ENCODE measurements around the gene MYBBP1A.

MYBBP1A gene

GRCh38 chr17:4554997-4555799, at the start of gene MYBBP1A:
MYBBP1A (minus strand) TSS chr17:4555384; CDS start chr17:4555324, 60 bp downstream.
- TF ChIP-seq USF1 (IDR thresholded peaks at IDR 0.05) = peak; percentile 78
- TF ChIP-seq CREB1 (IDR thresholded peaks at IDR 0.05; ENCODE audit: low read depth) = no peak
- 0 out of 2 replicates have a peak, but pooled peaks have one; percentile 18 for TF ChIP-seq EGR1 (IDR thresholded peaks at IDR 0.05)
- TF ChIP-seq NFIC (IDR thresholded peaks at IDR 0.05) = no peak
- TF ChIP-seq TEAD4 (IDR thresholded peaks at IDR 0.05) = peak; percentile 33; the same call in 1 of the 2 replicates
- TF ChIP-seq FOXM1 (IDR thresholded peaks at IDR 0.05; ENCODE audit: borderline replicate concordance, low read depth) = no peak
- no peak for TF ChIP-seq CEBPB (IDR thresholded peaks at IDR 0.05)
- TF ChIP-seq YY1 (IDR thresholded peaks at IDR 0.05; ENCODE audit: low read depth) = peak; percentile 8; the same call in 1 of the 2 replicates
- TF ChIP-seq MAX (IDR thresholded peaks at IDR 0.05) = peak; percentile 98
- TF ChIP-seq TAF1 (IDR thresholded peaks at IDR 0.05; ENCODE audit: low read depth) = peak; percentile 78
- TF ChIP-seq EP300 (IDR thresholded peaks at IDR 0.05; ENCODE audit: borderline replicate concordance) = 0 out of 2 replicates have a peak, but pooled peaks have one; percentile 3
- no peak for TF ChIP-seq RAD21 (IDR thresholded peaks at IDR 0.05; ENCODE audit: low read depth)
- peak; percentile 72 for TF ChIP-seq TCF12 (IDR thresholded peaks at IDR 0.05; ENCODE audit: low read depth)
- TF ChIP-seq REST (IDR thresholded peaks at IDR 0.05; ENCODE audit: low read depth) = no peak
- TF ChIP-seq ZBTB7A (IDR thresholded peaks at IDR 0.05; ENCODE audit: low read depth) = no peak

- TF ChIP-seq NFIC (IDR thresholded peaks at IDR 0.05) (peak; percentile 79), CEBPB (IDR thresholded peaks at IDR 0.05) (no peak), TAF1 (IDR thresholded peaks at IDR 0.05; ENCODE audit: low read depth) (no peak), MAX (IDR thresholded peaks at IDR 0.05) (0 out of 2 replicates have a peak, but pooled peaks have one; percentile 26)
These were observed 49.0 kb upstream of the MYBBP1A start for GRCh38 chr17:4604111-4604644.

GRCh38 chr17:4602041-4602440, 46.9 kb upstream of the MYBBP1A start:
- TF ChIP-seq TAF1 (IDR thresholded peaks at IDR 0.05; ENCODE audit: low read depth) = no peak
- no peak for TF ChIP-seq USF1 (IDR thresholded peaks at IDR 0.05)
- no peak for TF ChIP-seq FOXM1 (IDR thresholded peaks at IDR 0.05; ENCODE audit: borderline replicate concordance, low read depth)
- TF ChIP-seq REST (IDR thresholded peaks at IDR 0.05; ENCODE audit: low read depth) = no peak
- TF ChIP-seq CREB1 (IDR thresholded peaks at IDR 0.05; ENCODE audit: low read depth) = no peak
- TF ChIP-seq TCF12 (IDR thresholded peaks at IDR 0.05; ENCODE audit: low read depth) = no peak
- no peak for TF ChIP-seq MAX (IDR thresholded peaks at IDR 0.05)
- TF ChIP-seq ZBTB7A (IDR thresholded peaks at IDR 0.05; ENCODE audit: low read depth) = no peak
- no peak for TF ChIP-seq NFIC (IDR thresholded peaks at IDR 0.05)
- TF ChIP-seq TEAD4 (IDR thresholded peaks at IDR 0.05) = no peak

- TF ChIP-seq MAX (IDR thresholded peaks at IDR 0.05) (no peak), EP300 (IDR thresholded peaks at IDR 0.05; ENCODE audit: borderline replicate concordance) (no peak), NFIC (IDR thresholded peaks at IDR 0.05) (no peak), CREB1 (IDR thresholded peaks at IDR 0.05; ENCODE audit: low read depth) (no peak), EGR1 (IDR thresholded peaks at IDR 0.05) (no peak), RAD21 (IDR thresholded peaks at IDR 0.05; ENCODE audit: low read depth) (no peak), CEBPB (IDR thresholded peaks at IDR 0.05) (no peak), TAF1 (IDR thresholded peaks at IDR 0.05; ENCODE audit: low read depth) (no peak), TEAD4 (IDR thresholded peaks at IDR 0.05) (no peak), USF1 (IDR thresholded peaks at IDR 0.05) (no peak), YY1 (IDR thresholded peaks at IDR 0.05; ENCODE audit: low read depth) (no peak), FOXM1 (IDR thresholded peaks at IDR 0.05; ENCODE audit: borderline replicate concordance, low read depth) (no peak), ZBTB7A (IDR thresholded peaks at IDR 0.05; ENCODE audit: low read depth) (no peak), REST (IDR thresholded peaks at IDR 0.05; ENCODE audit: low read depth) (no peak), TCF12 (IDR thresholded peaks at IDR 0.05; ENCODE audit: low read depth) (no peak)
These were observed 46.1 kb upstream of the MYBBP1A start for GRCh38 chr17:4601326-4601725.

All from Ishikawa (cell line).